ENCODE measurements around the gene PALD1.

GRCh38 chr10:70594161-70594560 is 115.6 kb downstream of the PALD1 start:
- TF ChIP-seq CTCF (IDR thresholded peaks at IDR 0.05) (no peak), POLR2A (IDR thresholded peaks at IDR 0.05) (no peak), EP300 (IDR thresholded peaks at IDR 0.05) (no peak)

Data from sigmoid colon (tissue), 4 donors.